ENCODE measurements around the gene IKZF2.

Gene IKZF2

DNA sequence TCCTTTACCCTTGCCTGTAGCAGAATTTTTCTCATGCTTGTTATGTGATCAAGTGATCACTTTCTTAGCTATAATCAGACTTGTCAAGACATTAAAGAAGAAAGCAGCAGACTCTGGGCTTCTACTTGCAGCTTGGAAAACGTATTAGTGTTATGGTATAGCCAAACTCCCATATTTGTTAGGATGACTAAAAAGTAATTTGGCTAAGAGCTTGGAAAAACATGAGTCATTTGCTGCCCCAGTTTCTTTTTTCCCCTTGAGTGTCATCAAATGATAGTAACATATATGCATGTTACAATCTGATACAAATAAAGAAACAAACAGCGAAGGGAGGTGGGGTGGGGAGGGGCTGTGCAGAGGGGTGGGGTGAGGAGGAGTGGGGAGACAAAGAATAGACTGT, 155.5 kb downstream of the IKZF2 start:
- DNase-seq, result no peak

DNA sequence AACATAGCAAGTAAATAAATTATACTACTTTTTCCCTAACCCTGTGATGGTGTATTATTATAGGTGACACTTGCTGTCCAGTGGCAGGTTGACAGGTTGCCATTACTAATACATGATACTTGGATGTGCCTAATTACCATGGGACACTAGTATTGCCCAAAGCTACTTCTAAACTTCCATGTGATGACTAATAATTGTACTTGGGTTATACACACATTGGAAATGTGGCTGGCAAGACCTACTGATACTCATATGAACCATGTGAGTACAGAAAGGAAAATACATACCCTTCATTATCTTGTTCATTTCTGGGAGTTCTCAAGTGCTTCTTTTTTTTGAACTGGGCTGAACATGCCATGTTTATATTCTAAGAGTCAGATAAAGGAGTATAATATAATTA, 156.4 kb downstream of the IKZF2 start:
- no peak for DNase-seq

DNA sequence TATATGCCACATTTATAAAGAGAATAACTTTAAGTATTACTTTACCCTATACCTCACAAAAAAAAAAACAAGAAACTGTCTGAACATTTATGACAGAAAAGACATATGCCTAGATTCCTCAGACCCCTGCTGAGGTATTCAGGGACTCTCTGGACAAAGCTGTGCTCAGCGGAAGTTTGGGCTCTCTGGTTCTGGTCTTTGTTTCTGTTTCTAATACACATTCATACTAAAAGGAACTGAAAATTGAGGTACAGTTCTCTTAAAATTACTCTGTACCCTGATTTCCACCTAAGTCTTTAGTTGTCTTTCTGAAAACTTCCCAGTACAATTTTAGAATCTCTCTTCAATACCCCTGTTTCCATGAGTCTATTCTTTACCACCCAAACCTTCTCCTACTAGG, 160.3 kb downstream of the IKZF2 start:
- DNase-seq, result no peak

DNA sequence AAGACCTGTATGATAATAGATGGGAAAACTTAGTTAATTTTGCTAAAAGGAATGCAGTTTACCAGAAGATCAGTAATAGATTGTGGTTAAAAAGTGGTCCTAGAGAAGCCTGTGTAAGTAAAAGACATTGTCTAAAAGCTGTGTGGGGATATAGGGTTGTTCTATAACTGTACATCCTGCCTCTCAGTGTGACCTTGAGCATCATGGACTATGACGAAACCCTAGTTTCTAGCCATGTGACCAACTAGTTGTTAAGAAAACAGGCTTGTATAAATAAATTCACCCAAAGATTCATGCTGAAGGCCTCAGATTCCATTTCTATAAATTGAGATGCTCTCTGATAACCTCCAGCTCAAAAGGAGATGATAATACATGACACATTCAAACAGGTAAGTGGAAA, 160.7 kb downstream of the IKZF2 start:
- DNase-seq, result no peak

DNA sequence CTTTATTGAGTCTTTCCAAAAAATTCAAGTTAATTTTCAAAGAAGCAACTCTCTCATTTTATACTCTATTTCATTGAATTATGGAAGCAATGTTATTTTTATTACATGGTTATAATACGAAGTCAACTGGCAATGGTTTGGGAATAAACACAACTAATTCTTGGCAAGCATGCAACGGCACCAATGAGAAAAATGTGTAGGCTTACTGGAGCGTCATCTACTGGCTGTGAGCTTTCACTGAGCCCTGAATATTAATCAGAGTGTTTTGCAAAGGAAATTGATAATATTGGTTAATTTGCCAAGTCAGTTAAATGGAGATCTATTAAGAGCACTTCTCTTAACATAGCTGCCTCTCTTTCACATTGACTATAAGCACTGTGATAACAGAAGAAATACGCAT, 163.9 kb downstream of the IKZF2 start:
- DNase-seq, result no peak

DNA sequence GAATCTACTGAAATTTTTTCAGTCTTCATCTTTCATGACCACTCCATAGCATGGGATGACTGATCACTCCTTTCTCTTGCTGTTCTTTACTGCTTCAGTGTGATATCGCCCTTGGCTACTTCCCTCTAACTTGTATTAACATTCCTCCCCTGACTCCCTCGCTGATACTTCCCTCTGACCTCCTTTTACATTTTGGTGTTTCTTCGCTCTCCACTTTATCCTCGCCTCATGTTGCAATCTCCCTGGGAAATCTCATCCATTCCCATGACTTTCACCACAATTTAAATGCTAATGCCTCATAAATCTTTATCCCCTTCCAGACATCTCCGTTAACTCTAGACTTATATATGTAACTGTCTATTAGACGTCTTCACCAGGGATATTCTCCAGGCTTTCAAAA, 167.3 kb downstream of the IKZF2 start:
- no peak for DNase-seq

DNA sequence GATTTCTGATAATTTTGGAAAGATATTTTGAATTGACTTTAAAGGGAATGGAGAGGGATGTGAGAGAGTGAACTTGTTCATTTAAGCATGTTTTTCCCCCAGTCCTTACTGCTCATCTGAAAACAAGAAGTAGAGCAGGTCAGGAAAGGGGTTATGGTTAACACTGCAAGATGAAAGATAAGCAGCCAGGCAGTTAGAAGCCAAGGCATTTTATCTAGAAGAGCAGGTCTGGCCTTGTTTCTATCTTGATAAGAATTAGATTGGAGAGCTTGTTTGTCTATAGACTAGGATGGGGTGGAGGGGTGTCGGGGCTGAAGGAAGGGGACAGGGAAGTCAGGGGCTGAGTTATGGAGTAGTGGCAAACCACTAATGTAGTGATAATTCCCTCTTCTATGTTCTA, 171.6 kb downstream of the IKZF2 start:
- no peak for DNase-seq

DNA sequence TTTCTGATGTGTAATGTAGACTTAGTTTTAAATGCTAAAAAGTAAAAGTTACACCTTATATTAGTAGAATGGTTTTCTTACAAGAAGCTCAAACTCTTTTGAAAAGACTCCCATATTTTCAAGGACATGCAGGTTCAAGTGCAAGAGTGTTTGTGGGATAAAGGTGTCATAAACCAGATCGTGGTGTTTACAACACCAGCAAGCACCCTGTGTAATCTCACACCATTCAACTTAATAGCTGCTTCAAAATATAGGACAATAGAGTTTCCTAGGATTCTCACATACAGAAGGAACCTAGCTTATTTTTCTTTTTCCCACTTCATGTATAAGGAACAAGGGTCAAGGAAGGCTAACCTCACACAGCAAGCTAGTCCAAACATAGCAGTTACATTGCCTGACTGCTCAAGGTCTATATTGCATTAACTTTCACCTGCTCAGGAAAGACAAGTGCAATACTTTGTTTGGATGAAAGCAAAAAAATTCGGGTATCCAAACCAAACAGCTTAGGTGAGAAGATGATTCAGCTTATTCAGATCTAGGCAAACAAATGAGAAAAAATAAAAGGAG, 172.3 kb downstream of the IKZF2 start:
- DNase-seq, result no peak

DNA sequence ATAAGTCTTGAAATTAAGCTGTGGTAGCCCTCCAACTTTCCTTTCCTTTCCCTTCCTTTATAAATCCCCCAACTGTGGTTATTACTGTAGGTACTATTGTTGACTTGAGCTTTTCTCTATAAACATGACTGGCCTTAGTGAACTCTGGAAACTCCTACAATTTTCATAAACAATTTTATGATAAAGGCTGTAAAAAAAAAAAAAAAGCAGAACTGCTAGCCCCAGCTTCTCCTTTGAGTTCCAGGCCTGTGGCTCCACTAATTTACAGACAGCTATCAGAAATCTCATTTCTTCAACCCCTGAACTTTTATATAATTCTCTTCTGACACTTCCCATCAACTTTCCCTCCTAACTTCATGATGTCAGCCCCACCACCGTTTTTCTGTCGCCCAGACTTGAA, 174.3 kb downstream of the IKZF2 start:
- DNase-seq, result no peak

DNA sequence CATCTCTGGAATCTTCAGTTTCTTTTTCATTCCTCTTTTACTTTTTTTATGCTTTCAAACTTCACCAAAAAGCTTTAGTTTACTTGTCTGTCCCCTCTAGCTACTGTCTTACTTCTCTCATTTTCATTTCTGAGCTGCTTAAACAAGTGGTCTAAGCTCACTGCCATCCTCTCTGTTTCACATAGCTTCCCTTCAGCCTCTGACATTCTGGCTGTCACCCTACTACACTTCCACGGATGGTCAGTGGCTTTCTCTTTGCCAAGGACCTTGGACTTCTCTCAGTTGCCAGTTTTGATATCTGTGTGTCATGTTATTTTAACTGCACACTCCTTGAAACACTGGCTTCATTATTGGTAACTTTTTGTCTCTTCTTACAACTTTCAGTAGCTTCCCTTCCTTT, 176.1 kb downstream of the IKZF2 start:
- no peak for DNase-seq

DNA sequence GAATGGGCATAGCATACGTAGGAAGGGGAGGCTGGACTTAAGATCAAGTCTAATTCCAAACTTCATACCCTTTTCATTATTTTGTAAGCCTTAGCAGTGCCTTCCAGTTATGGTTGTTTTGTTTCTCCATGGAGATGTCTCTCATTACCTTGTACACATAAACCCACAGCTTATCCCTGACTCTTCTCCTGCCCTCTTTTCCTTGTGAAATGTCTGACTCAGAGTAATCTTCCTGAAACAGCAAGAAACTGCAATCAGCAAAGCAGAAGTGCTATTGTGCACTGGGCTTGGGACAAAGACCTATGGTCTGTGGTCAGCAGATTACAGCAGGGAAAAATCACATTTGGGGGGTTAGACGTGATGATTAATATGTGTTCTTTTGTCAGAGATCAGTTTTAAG, 176.7 kb downstream of the IKZF2 start:
- DNase-seq, result no peak

DNA sequence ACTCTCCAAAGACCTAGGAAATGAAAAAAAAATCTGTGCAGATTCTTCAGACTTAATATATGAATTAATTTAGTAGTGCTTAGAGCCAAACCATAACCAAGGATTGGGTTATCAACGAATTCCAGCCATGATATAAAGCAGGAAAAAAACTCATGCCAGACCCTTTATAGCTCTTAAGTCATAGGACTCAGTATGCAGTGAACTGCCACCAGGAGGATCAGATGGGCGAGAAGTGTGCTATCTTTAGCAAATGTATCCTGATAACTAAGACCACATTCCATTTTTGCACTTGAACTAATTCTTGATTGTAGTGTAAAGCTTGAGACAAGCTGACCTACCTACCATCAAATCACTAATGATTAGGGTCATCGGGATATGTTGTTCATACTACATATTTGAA, 178.1 kb downstream of the IKZF2 start:
- DNase-seq, result no peak

DNA sequence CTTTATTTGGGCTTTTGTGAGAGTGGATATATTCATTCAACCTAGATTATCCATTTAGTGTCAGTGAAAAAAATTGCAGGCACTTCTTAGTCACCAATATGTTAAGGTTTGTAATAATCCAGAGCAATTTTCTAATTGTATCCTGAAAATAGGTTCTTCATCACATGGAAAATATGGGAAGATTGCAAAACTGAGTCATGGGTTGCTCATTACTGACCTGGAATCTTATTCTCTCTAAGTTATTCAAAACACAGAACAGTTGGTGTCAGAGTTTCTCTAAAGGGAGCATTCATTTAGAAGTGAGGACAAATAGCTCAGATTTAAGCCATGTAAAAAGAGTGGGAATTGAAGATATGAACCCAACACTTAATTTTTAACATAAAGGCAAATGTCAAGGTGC, 181.3 kb downstream of the IKZF2 start:
- DNase-seq, result no peak

DNA sequence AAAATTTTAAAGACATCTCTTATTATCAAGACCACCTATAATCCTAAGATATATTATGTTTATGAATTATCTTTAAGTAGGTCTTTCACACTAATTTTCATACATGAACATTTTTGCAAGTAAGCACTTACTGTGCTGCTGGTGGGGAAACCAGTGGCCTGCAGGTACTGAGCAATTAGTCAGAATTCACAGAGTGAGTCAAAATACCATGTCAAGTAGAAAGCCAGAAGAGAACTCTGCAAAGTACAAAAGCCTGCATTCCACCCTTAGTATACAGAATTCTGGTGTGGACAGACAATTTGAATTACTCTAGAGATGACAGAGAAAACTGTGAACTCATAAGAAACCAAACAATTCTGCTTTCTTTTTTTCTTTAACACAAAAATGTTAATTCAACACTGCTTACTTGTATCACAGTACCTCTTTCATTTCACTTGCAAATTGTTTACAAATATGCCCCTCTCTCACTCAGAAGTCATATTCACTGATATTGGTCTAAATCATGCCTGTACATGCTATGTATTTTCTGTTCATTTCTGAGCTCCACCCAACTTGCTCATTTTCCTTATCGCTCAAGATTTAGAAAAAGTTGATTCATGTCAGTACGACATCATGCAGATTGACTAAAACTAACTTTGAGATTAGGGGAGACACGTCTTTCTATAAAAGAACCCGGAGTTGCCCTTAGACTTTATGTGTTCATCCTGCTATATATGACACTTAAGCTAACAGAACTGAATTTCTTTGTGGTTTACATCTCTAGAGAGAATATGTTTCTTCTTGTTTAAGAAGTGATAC, 182.9 kb downstream of the IKZF2 start:
- no peak for DNase-seq

DNA sequence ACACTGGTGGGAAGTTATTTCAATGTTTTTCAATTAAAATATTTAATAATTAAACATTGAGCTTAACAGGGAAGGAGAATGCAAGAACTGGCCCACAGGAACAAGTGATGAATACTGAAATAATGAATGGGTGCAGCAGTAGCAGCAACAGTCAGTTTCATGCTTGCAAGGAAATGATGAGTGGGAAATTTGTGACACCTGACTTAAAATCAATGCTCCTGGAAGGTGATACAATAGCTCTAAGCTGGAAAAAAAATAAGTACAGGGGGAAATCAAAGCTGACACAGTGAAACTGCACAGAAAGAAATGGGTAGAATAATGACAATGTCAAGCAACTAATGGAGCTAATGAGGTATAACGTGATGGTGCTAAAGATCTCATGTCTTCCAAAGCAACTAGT, 184.5 kb downstream of the IKZF2 start:
- no peak for DNase-seq

DNA sequence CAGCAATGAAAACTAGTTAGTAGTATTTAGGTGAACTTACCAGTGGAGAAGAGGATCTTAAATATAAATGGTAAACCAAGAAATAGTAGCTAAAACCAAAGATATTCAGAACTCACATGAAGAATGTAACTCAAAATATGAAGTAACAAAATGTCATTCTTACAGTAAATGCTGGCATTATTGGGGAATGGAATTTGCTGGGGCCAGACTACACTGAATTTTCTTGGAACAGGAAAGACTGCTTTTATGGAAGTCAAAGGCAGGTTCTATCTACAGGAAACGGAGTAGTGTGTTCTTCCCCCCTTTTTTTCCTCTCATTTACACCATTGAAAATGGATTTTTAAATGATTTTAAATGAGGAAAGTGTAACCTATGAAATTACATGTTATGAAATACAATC, 188.7 kb downstream of the IKZF2 start:
- no peak for DNase-seq

DNA sequence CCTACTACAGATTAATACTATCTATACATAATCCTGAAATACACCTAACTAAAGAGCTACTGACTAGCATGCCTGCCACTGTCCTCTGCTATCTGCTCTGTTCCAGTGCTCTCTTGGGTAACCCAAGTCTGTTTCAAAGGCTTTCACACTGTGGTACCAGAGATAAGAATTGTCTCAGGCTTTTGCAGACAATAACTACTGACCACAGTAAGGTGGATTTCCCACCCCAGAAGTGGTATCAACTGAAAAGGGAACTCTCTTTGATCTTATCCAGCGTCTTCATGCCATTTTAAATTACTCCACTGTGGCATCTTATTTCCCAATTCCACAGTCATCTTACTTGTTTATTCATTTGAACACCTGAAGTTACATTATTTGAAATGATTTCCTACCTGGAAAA, 190.2 kb downstream of the IKZF2 start:
- DNase-seq, result no peak

DNA sequence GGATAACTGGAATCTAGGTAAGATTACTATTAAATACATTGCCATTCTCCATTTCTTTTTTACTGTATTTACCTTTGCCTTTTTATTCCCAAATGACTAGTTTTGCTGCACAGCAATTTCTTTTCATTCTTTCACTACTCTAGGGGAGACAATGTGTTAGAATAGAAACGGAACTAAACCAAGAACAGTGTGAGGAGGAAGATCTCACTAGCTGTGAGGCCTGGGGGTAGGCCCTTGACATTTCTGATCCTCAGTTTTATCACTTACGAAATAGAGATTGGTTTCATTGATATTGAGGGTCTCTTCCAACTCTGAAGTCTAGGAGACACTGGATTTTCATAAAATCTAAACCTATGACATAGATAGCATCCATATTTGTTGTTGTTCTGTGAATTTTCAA, 191.1 kb downstream of the IKZF2 start:
- DNase-seq, result no peak

DNA sequence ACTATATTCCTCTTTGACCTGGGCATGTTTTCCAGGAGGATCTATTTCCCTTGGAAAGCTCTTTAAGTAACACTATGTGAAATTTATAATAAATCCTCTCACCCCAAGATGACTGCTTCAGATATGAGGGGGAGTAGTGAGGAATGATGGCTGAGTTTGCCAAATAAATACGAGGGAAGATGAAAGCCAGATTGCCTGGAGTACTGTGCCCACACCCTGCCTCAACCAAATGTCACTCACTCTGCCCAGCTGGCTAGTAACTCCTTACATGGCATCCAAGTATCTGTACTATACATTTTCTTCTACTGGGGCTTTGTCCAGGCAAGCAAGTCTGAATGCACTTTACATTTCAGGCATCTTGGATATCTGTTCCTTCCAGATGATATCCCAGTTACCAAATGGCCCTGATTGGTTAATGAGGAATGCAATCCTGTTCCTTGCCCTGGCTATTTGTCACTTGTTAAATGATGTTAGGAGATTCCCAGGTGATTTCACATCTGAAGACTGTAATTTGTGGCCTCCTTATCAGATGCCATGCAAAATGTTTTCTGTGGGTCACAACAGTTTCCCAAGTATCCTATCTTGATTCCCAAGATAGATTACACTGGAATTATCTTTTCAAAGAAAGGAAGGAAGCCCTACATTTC, 191.8 kb downstream of the IKZF2 start:
- DNase-seq, result peak in 1 of 2 experiments; percentile 6

DNA sequence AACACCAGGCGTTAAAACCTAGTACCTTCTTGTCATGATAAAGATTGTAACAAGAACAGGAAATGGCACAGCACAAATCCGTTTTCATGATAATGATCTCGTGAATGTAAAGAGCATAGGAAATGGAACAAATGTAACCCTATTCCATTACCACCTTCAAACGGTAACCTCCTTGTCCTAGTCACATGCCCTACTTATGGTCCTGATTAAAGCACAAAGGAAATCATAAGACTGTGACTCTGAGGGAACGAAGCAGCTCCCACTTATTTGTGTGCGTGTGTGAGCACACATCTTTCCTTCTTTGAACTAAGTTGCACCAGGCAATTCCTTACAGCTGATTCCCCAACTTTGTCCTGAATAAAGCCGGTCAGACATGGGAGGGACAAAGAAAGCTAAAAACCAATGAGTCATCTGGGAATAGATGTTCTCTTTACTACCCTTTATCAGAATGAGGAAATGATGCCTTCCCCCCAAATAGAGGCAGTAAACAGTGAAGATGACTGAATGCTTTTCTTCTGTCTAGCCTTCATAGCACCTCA, 192.6 kb downstream of the IKZF2 start:
- DNase-seq, result no peak

DNA sequence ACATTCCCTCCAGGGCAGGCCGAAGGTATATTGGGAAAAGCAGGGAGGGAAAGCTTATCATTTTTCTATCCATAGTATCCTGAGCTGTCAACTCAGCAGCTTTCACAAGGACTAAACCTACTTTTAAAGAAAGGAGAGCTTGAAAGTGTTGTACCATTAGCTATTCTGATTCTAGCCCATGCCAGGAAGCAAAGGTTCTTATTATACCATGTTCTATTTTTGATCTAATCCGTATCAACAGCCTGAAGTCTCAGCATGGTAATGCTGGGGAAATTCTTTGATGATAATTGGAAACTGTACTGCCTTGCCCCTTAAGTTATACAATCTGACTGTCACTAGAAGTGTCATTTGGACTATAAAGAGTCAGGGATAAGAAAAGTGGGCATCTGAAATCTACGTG, 193.3 kb downstream of the IKZF2 start:
- no peak for DNase-seq

DNA sequence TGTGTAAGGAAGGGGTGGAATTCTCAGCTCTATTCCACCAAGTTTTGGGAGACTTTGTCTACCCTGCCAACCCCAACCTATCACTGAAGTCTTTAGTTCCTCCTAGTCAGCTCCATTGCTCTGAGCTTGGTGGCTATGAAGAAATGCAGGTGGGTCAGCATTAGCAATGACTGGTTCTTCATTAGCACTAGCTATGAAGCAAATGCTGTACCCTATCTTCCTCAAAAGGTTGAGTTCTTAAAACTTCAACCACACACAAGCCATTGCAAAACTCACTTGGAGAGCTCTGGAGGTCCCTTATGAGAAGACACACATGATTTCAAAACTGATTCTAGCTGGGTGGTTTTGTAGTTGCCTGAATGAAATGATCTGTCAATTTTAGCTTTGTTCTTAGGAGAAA, 193.8 kb downstream of the IKZF2 start:
- no peak for DNase-seq

DNA sequence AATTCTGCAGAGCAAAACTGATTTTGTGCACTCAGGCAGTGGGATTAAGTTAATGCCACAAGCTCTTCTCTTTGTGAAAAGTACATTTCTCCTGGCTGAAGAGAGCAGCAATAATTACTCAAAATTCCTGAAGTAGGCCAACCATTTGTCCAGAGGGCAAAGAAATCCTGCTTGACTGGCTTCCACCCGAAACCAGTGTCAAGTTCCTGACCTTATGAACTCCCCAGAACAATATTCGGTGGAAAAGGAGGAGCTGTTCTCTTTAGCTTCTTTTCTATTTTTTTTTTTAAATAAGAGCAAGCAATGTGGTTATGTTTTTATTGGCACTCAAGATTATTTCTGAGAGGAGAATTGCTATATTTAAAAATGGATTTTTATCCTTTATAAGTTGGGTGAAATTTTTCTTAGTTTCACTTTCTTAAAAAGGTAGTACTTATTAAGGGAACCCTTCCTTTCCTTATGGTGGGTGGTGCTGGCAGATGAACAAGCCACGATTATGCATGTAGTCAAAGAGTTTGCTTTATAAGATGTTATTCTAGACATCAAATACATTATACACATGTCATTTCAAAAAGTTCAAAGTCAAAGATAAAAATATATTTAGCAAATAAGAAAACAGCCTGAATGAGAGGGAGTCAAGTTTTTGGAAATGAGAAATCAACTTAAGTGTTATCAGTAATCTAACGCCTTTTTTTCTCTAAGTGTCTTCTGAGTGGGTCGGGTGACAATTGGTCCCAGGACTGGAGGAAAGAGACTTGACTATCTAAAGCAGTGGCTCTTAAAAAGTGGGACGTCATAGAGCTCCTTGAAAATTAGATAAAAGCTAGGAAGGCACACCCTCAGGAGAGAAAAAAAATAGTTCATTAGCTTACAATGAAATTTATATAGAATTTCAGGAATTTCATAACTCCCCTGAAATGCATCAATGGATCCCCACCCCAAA, 194.5 kb downstream of the IKZF2 start:
- DNase-seq, result no peak

Measured in NCI-H524 (cell line).